ENCODE results near the gene DAAM1. TPM values are rescaled to one million over a fixed set of nuclear protein-coding genes. Genes with fewer than 3 reads are reported as not detected.

The DAAM1 gene
- total RNA-seq, 2 donors from 2014 or later, result 94.0 to 99.4 TPM

GRCh38 chr14:59294662-59294992, 106.2 kb downstream of the DAAM1 start:
- peaks cover 49% of the 10 kb centered on the region for H3K36me3 ChIP-seq (ENCODE audit: control insufficient read depth, insufficient read depth, low read length)
- H3K9me3 ChIP-seq (ENCODE audit: control insufficient read depth, low read length), result no peaks in the 10 kb centered on the region
- no peak for DNase-seq
- no peak overlapping the region for H3K9ac ChIP-seq (ENCODE audit: extremely low read depth, low read length, poor library complexity, severe bottlenecking)
- H3K4me3 ChIP-seq (ENCODE audit: low read length), result no peak overlapping the region
- Mint-ChIP-seq H3K27ac (no peak overlapping the region), H3K27me3 (ENCODE audit: insufficient read depth) (no peaks in the 10 kb centered on the region), H3K4me1 (no peaks in the 10 kb centered on the region), H3K4me3 (no peak overlapping the region), H3K9me3 (no peaks in the 10 kb centered on the region), H3K36me3 (ENCODE audit: low read depth) (peaks cover 19% of the 10 kb centered on the region)
- H3K27me3 ChIP-seq (ENCODE audit: control insufficient read depth, insufficient read depth, low read length, poor library complexity, severe bottlenecking), result no peaks in the 10 kb centered on the region
- TF ChIP-seq CTCF (conservative IDR thresholded peaks at IDR 0.05), result no peak
- no peak overlapping the region for H3K27ac ChIP-seq (ENCODE audit: low read depth, low read length)
- WGBS, 2 experiments (ENCODE audit: insufficient coverage in 1 of 2, insufficient read length in 1 of 2), result 90% methylated on average over 1 of the region's 1 CpG; no CpG with 5 or more reads in 1 of the 2 experiments
- H3K4me1 ChIP-seq (ENCODE audit: control insufficient read depth, insufficient read depth, low read length), result peaks cover 11% of the 10 kb centered on the region

GRCh38 chr14:59295951-59296350, 107.5 kb downstream of the DAAM1 start:
- Mint-ChIP-seq H3K4me1 (no peaks in the 10 kb centered on the region), H3K27ac (no peak overlapping the region), H3K4me3 (no peak overlapping the region), H3K9me3 (no peaks in the 10 kb centered on the region), H3K27me3 (ENCODE audit: insufficient read depth) (no peaks in the 10 kb centered on the region), H3K36me3 (ENCODE audit: low read depth) (peaks cover 19% of the 10 kb centered on the region)
- Histone ChIP-seq H3K36me3 (ENCODE audit: control insufficient read depth, insufficient read depth, low read length) (peaks cover 44% of the 10 kb centered on the region), H3K27ac (ENCODE audit: low read depth, low read length) (no peak overlapping the region), H3K9me3 (ENCODE audit: control insufficient read depth, low read length) (no peaks in the 10 kb centered on the region), H3K4me3 (ENCODE audit: low read length) (no peak overlapping the region), H3K27me3 (ENCODE audit: control insufficient read depth, insufficient read depth, low read length, poor library complexity, severe bottlenecking) (no peaks in the 10 kb centered on the region), H3K4me1 (ENCODE audit: control insufficient read depth, insufficient read depth, low read length) (peaks cover 11% of the 10 kb centered on the region), H3K9ac (ENCODE audit: extremely low read depth, low read length, poor library complexity, severe bottlenecking) (no peak overlapping the region)
- TF ChIP-seq CTCF (conservative IDR thresholded peaks at IDR 0.05), result no peak
- no peak for DNase-seq

- H3K27ac ChIP-seq (ENCODE audit: low read depth, low read length), result no peak overlapping the region
- H3K9ac ChIP-seq (ENCODE audit: extremely low read depth, low read length, poor library complexity, severe bottlenecking), result no peak overlapping the region
- Mint-ChIP-seq H3K27me3 (ENCODE audit: insufficient read depth) (no peaks in the 10 kb centered on the region), H3K4me3 (no peak overlapping the region), H3K9me3 (no peaks in the 10 kb centered on the region), H3K36me3 (ENCODE audit: low read depth) (peaks cover 13% of the 10 kb centered on the region), H3K4me1 (no peaks in the 10 kb centered on the region), H3K27ac (no peak overlapping the region)
- no peaks in the 10 kb centered on the region for H3K9me3 ChIP-seq (ENCODE audit: control insufficient read depth, low read length)
- no peak for DNase-seq
- H3K36me3 ChIP-seq (ENCODE audit: control insufficient read depth, insufficient read depth, low read length), result peaks cover 38% of the 10 kb centered on the region
- WGBS, 2 experiments (ENCODE audit: insufficient coverage in 1 of 2, insufficient read length in 1 of 2), result 89 to 90% methylated on average over 2 of the region's 2 CpGs
- TF ChIP-seq CTCF (conservative IDR thresholded peaks at IDR 0.05), result no peak
- H3K4me3 ChIP-seq (ENCODE audit: low read length), result no peak overlapping the region
- no peaks in the 10 kb centered on the region for H3K27me3 ChIP-seq (ENCODE audit: control insufficient read depth, insufficient read depth, low read length, poor library complexity, severe bottlenecking)
- H3K4me1 ChIP-seq (ENCODE audit: control insufficient read depth, insufficient read depth, low read length), result peaks cover 11% of the 10 kb centered on the region
Observed at GRCh38 chr14:59296508-59296907, 108.0 kb downstream of the DAAM1 start.

Data from endodermal cell (in vitro differentiated cells).